Fibroblast of mammary gland (primary cell): ENCODE results near the gene CR2.
"Not testable (repeated sequence)": the region's sequence is repeated elsewhere in the genome, so short reads cannot be mapped to it uniquely, and the experiment has no call there.

ENCODE experiments used
- DNase-seq: peaks from one replicate; pipeline ENCODE4 v3.0.0-alpha.2; 2010; ENCODE audit warnings: low read depth
- H3K4me3 ChIP-seq: 2 replicates; pipeline ENCODE4 v1.5.1; 2011; ENCODE audit warnings: low read depth, mild to moderate bottlenecking, low read length, moderate library complexity; ENCODE audit not compliant: control insufficient read depth
- TF ChIP-seq, protein P1 (sequence below): conservative IDR thresholded peaks from 2 replicates; pipeline ENCODE4 v1.5.1; 2011; ENCODE audit warnings: low read depth, low read length, inconsistent platforms; ENCODE audit not compliant: control insufficient read depth, insufficient read depth

The CR2 gene

DNA sequence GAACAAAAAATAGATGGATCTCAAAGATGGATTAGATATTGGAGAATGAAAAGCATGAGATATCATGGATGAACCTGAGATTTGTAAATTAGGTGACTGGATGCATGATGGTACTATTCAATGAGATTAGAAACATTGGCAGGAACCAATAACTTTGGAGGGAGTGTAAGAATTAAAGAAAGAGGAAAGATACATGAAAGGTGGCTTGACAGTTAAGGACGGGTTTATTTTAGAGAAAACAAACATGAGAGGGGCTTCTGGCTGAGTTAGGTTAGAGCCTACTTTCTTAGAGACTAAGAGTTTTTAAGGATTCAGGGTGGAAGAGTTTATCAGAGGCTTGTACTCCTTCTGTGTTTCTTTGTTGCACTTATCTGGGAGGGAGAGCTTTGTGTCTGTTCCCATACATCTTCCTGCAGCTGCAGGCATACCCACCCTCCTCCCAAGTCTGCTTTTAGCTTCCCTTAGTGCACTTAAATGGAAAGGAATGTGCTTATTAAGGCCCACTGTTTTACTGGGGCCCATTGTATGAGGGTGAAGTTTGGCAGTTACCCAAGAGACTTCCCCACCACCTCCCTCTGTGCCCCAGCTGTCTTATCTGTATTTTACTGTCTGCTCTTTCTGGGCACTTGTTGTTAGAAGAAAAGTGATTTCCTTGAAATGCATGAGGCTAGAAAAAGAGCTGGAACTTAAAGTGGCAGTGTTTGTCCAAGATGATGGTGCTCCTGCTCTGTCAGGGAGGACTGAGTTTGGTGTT lies 26.1 kb upstream of the CR2 start:
- TF ChIP-seq, protein P1, sequence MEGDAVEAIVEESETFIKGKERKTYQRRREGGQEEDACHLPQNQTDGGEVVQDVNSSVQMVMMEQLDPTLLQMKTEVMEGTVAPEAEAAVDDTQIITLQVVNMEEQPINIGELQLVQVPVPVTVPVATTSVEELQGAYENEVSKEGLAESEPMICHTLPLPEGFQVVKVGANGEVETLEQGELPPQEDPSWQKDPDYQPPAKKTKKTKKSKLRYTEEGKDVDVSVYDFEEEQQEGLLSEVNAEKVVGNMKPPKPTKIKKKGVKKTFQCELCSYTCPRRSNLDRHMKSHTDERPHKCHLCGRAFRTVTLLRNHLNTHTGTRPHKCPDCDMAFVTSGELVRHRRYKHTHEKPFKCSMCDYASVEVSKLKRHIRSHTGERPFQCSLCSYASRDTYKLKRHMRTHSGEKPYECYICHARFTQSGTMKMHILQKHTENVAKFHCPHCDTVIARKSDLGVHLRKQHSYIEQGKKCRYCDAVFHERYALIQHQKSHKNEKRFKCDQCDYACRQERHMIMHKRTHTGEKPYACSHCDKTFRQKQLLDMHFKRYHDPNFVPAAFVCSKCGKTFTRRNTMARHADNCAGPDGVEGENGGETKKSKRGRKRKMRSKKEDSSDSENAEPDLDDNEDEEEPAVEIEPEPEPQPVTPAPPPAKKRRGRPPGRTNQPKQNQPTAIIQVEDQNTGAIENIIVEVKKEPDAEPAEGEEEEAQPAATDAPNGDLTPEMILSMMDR: no peak
- H3K4me3 ChIP-seq: no peak overlapping the region
- DNase-seq: no peak

DNA sequence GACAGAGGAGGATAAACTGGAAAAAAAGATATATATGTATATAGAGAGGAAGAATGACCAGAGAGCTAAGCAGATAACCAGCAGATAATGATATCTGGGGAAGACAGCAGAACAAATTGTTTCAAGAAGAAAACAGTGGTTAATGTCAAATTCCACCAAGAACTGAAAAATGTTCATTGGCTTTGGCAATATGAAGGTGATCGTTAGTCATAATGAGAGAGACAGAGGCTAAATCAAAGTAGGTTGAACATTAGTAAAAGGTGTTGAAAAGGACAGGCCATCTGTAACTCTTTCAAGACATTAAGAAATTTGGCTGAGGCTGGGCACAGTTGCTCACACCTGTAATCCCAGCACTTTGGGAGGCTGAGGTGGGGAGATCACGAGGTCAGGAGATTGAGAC lies 25.3 kb upstream of the CR2 start:
- DNase-seq: no peak
- TF ChIP-seq, protein P1: no peak
- H3K4me3 ChIP-seq: no peak overlapping the region

DNA sequence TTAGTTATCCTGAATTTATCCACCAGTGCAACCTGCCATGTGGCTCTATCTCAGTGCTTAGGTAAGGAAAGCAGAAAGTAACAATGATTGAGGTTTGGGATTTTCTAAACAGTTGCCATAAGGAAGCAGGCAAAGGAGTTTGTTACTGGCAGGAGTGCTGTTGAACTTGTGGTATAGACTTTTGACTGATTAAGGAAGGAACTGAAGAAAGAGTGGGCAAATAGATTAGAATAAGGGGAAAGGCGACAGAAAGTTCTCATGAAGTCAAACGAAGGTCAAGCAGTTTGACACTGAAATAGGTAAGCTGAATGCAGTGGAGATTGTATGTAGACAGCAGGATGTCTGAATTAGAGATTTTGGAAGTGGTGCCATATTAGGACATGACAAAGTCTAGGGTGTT lies 24.2 kb upstream of the CR2 start:
- TF ChIP-seq, protein P1: no peak
- DNase-seq: no peak
- H3K4me3 ChIP-seq: no peak overlapping the region

DNA sequence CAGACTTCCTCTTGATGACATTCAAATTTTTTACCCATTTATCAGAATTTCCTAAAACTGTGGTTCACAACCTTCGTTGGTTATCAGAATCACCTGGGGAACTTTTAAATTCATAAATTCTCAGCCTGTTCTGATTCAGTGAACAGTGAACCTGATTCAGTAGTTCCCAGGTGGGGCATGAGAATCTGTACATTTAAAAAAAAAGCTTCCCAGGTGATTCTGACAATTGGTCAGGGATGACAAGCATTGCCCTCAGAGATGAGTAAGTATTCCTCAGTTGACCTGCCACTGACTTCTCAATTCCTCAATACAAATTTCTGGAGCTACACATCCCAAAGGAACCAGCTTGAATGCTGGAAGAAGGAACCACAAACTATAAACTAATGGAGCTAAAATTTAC lies 23.5 kb upstream of the CR2 start:
- TF ChIP-seq, protein P1: no peak
- DNase-seq: no peak
- no peak overlapping the region for H3K4me3 ChIP-seq

DNA sequence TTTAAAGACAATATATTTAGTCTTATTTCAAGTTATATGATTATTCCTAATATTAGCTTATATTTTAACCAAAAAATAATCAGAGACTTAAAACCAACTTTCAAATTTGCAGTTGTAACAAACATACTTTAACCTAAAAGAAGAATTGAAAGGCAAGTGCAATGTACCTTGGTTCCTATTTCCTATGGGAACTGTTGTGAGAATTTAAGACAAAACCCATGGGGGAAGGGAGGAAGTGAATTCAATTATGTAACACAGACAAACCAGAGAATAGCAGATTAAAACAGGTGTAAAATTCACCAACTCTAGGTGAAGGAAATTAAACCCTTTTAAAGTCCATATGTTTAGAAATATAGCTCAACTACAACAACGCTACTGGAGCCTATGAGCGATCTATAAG lies 22.6 kb upstream of the CR2 start:
- no peak overlapping the region for H3K4me3 ChIP-seq
- TF ChIP-seq, protein P1: no peak
- no peak for DNase-seq

DNA sequence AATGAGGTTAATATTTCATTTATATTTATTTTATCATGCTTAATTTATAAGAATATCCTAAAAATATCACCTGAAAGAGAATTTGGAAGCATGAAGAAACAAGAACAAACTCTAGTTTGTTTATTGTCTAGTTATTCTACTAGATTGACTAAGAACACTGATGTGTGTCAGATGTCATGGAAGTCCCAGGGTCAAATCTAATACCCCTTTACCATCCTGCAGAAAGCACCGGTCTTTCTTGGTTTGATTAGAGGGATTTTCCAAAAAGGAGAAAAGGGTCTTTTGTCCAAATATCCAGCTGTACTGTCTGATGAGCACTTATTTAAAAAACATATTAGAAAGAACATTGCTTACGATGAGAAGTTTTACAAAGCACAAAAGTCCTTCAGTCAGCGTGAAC lies 20.7 kb upstream of the CR2 start:
- DNase-seq: no peak
- H3K4me3 ChIP-seq: no peak overlapping the region
- TF ChIP-seq, protein P1: no peak

DNA sequence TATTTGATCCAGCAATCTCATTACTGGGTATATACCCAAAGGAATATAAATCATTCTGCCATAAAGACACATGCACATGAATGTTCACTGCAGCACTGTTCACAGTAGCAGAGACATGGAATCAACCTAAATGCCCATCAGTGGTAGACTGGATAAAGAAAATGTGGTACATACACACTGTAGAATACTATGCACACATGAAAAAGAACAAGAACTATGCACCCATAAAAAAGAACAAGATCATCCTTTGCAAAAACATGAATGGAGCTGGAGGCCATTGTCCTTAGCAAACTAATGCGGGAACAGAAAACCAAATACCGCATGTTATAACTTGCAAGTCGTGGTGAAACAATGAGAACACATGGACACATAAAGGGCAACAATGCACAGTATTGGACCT lies 17.4 kb upstream of the CR2 start:
- DNase-seq, H3K4me3 ChIP-seq: not testable (repeated sequence)
